Measurements from ENCODE around the gene NUP50.

- no peak for TF ChIP-seq FOXA3 (CRISPR knock-in tag; IDR thresholded peaks at IDR 0.05)
- TF ChIP-seq REST (IDR thresholded peaks at IDR 0.05; ENCODE audit: borderline replicate concordance in 1 of 2, low read depth in 1 of 2, low read length in 2 of 2), result no peak
- TF ChIP-seq ZNF333 (CRISPR knock-in tag; IDR thresholded peaks at IDR 0.05; ENCODE audit: borderline replicate concordance), result no peak
- TF ChIP-seq ZNF235 (CRISPR knock-in tag; IDR thresholded peaks at IDR 0.05; ENCODE audit: borderline replicate concordance), result no peak
- no peak for TF ChIP-seq ZNF282 (IDR thresholded peaks at IDR 0.05; ENCODE audit: partially characterized antibody)
- no peak for TF ChIP-seq NFRKB (IDR thresholded peaks at IDR 0.05)
- TF ChIP-seq POLR2AphosphoS5 (IDR thresholded peaks at IDR 0.05; ENCODE audit: low read depth, low read length), result no peak
- TF ChIP-seq MTA3 (CRISPR knock-in tag; IDR thresholded peaks at IDR 0.05), result no peak
- no peak for TF ChIP-seq POLR2A (IDR thresholded peaks at IDR 0.05; ENCODE audit: insufficient read depth in 1 of 2, low read depth in 2 of 2, low read length in 2 of 2)
- TF ChIP-seq SRSF9 (IDR thresholded peaks at IDR 0.05; ENCODE audit: borderline replicate concordance, insufficient read depth, low read depth, low read length, poor library complexity, severe bottlenecking), result no peak
- TF ChIP-seq IKZF1 (IDR thresholded peaks at IDR 0.05), result no peak
Observed at GRCh38 chr22:45129703-45130524, 33.8 kb upstream of the NUP50 start.
